NCI-H187 (cell line): Measurements from ENCODE around the gene NTNG2.

Source experiments
- DNase-seq, 2 experiments: peaks; one replicate each; lab custom pipeline; 2025; lab: John Stamatoyannopoulos, UW

NTNG2 gene

DNA sequence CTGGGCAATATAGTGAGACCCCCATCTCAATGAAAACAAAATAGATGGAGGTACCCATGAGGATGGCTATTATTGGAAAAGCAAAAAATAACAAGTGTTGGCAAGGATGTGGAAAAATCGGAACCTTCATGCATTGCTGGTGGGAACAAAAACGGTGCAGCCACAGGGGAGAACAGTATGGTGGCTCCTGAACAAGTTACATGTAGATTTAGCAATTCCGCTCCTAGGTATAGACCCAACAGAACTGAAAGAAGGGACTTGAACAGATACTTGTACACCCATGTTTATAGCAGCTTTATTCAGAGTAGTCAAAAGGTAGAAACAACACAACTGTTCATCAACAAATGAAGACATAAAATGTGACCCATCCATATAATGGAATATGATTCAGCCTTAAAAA, 43.0 kb downstream of the NTNG2 start:
- DNase-seq: no peak

DNA sequence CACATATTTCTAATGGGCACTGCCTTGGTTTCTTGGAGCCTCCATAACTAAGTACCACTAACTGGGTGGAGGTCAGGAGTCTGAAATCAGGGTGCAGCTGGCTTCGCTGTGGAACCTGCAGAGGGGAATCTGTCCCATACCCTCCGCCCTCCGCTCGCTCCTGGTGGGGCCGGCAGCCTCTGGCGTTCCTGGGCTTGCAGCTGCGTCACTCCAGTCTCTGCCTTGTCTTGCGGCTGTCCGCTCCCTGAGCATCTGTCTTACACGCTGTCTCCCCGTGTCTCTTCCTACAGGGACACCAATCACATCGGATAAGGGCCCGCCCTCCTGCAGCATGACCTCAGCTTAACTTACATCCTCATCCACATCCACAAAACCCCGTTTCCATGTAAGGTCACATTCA, 45.4 kb downstream of the NTNG2 start:
- no peak for DNase-seq

DNA sequence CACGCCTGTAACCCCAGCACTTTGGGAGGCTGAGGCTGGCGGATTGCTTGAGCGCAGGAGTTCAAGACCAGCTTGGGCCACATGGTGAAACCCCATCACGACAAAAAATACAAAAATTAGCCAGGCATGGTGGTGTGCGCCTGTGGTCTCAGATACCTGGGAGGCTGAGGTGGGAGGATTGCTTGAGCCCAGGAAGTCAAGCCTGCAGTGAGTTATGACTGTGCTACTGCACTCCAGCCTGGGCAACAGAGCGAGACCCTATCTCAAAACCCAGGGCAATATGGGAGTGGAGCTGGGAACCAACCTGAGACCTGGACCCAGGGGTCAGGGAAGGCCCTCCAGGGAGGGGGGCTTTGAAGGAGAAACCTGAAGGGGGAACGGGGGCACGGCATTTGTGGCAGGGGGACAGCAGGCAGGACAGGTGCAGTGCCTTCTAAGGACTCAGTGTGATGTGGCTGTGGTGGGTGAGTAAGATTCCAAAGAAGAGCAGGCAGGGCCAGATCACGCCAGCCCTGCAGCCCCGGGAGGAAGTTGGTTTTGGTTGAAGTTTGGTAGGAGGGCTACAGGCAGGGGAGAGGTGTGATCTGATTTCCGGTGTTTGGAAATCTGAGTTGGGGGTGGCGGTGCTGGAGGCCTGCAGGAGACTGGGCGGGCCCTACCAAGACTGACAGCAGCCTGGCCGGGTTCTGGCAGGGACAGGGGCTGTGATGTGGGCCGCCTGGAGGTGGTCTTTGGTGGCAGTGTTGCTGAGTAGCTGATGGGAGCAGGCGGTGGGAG, 46.2 kb downstream of the NTNG2 start:
- DNase-seq: no peak

DNA sequence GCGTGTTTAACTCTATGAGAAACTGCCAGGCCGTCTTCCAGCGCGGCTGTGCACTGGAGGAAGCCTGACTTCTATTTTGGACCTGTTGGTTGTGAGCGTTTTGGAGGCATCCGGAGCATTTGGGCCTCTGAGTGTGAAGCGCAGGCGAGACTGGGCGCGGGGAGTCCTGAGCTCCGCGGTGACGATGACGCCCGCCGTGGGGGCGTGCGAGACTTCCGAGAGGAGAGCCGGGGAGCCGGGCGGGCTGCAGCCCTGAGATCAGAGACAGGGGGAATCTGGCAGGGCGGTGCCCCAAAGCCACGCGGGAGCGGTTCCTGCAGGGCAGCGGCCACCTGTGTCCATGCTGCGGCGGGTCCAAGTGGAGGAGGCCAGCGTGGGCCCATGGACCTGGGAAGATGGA, 47.4 kb downstream of the NTNG2 start:
- DNase-seq: no peak

DNA sequence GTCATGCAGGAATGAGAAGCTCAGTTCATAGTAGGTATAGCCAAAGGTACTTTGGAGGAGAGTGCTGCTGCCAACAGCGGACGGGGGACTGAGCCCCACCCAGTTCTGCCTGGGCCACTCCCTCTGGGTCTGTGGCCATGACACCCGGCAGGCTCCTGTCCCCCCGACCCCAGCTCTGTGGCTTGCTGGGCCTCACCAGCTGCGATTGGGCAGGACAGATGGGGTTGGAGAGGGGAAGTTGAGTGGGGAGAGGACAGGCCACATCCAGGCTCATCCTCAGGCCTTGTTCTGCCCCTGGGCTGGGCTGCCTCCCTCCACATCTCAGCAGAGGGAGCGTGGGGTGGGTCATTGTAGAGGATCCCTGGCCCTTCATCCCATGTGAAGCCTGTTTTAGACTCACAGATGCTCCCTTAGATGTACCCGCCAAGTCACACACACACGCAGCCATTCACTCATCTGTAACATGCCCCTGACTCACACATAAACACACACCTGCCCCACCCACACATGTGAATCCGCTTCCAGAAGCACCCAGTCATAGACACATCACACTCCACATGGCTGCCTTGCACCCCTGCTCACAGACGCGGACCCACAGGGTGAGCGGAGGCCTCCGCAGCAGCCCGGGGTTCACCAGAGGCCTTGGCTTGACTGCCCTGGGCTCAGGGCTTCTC, 48.8 kb downstream of the NTNG2 start:
- no peak for DNase-seq

DNA sequence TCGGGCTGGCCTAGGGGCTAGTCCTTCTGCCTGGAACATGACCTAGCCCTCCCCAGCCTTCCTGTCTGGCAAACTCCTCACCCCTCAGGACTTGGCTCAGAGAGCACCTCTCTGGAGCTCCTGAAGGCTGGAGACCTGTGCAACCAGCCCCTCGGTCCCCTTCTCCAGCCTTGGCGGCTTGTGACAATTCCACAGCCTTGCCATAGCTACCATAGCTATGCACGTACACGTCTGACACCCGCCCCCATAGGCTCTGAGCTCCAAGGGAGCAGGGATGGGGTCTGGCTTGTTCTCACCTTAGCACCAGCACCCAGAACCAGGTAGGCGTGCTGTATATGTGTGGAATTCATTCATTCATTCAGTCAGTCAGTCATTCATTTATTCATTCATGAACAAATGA, 49.7 kb downstream of the NTNG2 start:
- no peak for DNase-seq

DNA sequence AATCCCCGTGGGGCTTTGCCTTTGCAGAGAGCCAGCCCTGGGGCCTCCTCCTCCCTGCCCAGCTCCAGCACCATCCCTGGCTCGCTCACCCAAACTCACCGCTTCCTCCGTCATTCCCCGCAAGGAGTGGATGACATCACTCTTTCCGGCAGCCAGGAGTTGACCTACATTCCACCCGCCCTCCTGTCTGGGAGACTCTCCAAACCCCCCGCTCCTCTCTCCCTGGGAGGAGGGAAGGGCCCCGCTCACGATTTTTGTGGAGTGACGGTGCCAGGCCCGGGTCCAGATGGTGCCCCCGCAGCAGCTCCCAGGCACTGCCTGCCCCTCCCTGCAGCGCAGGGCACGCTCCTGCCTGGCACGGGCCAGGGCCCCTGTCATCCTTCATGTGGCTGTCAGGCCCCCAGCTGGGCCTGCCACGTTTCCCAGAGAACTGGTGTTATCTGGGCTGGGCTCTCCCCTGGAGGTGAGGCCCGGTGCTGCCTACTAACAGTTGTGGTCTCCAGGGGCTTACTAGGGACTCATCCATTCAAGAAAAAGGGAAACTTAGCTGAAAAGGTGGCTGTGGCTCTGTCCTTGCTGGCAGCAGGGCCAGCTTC, 52.3 kb downstream of the NTNG2 start:
- no peak for DNase-seq

DNA sequence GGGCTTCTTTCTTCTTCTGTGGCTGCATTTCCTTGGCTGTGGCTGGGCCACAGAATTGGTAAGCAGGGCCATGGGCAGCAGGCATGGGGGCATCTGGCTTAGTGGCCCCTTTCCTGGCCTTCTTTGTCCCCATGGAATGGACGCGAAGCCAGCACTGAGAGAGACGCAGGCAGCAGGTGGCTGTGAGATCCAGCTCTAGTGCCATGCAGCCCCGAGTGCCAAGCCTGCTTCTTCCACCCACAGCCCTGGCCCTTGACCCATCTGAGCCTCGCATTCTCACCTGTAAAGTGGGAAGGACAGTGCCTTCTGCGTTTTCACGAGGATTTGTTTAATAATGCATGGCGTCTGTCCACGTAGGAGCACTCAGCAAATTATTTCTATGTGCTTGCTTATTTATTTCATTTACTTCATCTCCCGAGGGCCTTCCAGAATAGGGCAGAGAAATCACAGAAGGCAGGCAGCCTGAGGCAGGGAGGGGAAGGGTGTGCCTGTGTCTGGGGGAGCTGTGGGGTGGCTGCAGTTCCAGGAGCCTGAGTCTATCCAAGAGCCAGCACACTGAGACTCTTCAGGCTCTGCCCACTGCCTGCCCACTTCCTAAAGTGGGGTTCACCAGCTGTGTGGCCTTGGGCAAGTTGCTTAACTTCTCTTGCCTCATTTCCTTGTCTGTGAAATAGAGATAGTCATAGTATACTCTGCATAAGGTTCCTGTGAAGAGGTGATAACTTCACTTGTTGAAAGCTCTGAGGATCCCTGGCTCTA, 55.2 kb downstream of the NTNG2 start:
- DNase-seq: no peak

DNA sequence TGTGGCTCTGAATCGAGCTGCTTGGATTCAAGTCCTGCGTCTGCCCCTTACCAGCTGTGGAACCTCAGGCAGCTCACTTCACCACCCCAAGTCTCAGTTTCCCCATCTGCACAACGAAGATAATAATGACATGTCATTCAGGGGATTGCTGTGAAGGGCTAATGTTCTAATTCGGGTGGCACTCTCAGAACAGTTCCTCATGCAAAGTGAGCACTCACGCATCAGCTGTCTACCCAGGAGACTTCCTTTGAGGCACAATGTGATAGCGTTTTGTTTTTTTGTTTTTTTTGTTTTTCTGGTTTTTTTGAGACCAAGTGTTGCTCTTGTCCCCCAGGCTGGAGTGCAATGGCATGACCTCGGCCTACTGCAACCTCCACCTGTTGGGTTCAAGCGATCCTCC, 56.4 kb downstream of the NTNG2 start:
- no peak for DNase-seq

DNA sequence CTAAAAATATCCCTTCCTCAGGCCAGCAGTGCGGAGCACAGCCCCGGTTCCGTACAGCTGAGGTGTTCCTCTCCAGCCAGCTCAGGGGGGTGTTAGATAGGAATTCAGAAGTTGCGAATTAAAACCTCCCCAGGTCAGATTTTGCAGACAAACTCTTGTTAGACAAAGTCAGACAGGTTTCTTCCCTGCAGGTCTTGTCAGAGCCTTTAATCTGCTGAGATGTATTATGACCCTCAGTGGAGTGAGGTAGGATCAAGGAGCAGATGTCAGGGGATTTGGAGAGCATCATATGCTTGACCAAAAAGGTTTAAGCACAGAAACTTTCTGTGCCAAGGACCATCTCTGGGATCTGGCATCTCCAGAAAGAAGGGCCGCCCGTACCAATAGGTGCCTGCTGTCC, 60.1 kb downstream of the NTNG2 start:
- no peak for DNase-seq

DNA sequence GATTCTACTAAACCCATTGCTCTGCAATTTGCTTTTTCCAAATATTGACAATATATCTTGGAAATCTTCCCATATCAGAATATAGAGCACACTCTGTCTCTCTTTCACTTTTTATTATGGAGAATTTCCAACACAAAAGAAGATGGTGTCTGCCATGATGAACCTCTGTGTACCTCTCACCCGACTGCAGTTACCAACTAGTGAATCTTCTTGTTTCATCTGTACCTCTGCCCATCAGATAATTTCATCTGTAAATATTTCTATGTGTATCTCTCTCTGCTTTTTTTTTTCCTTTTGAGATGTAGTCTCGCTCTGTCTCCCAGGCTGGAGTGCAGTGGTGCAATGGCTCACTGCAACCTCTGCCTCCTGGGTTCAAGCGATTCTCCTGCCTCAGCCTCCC, 62.8 kb downstream of the NTNG2 start:
- DNase-seq: no peak

DNA sequence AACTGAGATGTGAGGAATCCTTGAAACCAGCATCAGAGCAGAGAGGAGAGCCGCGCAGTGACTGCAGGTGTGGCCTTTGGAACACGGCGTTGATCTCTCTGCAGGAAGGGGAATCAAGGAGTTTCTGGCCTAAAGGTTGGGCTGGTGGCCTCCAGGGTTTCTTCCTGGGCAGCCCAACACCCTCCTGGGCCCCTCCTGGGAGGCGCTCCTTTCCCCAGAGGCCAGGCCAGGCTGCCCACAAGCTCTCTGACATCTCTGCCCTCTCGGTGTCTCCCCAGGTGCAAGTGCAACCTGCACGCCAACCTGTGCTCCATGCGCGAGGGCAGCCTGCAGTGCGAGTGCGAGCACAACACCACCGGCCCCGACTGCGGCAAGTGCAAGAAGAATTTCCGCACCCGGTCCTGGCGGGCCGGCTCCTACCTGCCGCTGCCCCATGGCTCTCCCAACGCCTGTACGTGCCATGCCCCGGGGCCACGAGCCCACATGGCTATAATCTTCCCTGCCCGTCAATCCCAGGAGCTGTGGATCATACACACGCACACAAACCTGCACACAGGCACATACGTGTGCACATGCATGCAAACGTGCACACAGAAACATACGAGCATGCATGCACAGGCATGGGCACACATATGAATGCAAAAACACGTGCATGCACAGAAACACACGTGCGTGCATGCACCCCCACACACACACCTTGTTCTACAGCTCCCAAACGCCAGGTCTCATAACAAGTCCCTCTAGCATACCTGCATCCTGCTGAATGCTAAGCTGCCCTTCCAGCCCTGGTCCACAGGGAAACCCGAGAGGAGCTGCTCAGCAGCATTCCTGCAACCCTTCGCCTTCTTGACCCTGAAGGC, 64.9 kb downstream of the NTNG2 start:
- DNase-seq: no peak

DNA sequence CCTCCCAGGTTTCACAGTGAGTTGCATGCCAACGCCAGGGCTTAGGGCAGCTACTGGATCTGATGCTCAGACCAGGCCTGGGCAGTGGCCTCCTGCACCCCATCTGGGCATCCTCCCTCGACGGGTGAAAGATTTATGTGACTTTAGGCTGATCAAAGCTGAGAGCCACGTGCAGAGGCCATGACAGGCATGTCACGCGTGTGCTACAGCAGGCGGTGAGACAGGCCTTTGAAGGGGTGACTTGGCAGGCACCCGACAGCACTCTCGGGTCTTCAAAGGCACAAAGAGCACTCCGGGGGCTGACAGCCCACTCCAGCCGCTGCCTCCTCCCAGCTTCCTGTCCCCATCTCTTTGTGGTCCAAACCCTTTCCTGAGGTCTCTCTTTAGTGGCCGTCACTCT, 66.2 kb downstream of the NTNG2 start:
- no peak for DNase-seq

DNA sequence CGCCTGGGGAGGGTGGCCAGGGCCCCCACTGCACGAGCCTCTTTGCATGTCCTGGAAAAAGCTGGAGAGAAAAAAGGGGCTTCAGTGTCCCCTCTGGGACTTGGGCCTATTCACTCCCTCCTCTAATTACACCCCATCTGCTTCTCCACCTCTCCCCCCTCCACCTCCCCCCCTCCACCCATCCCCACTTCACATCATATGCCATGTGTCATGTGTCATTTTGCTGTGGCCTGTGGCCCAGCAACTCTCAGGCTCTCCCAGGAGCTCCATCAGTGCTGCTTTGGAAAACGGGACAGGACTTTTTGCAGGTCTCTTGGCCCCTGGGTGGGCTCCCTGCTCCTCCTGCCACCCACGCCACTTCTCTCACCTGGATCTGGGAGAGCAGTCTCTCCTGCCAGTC, 68.7 kb downstream of the NTNG2 start:
- DNase-seq: no peak

DNA sequence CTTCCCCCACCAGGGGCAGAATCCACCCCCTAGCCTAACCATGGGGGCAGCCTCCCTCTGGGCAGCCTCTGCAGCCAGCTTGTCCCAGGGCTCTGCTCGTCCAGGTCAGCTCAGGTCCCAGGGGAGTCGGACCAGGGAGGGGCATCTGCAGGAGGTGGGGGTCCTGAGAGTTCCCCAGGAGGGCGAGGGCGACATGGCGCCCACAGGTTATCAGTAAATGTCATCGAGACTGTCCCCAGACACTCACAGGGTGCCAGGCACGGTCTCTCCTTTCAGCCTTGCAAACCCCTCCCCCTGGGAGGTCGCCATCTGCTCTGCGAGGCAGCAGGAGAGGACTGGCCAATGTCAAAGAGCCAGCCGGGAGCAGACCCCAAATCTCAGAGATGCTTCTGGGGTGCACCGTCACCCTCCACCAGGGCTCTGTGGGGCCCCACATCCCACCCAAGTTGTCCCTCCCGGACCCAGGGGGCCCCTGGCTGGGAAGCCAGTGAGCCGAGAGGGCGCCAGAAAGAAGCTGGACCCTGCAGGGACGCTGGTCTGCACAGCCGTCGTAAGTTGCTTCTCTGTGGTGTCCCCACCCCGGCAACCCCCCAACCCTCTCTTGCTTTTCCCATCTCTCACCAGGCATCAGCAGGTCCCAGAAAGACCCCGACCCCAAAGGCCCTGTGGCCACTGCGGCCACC, 69.3 kb downstream of the NTNG2 start:
- no peak for DNase-seq

DNA sequence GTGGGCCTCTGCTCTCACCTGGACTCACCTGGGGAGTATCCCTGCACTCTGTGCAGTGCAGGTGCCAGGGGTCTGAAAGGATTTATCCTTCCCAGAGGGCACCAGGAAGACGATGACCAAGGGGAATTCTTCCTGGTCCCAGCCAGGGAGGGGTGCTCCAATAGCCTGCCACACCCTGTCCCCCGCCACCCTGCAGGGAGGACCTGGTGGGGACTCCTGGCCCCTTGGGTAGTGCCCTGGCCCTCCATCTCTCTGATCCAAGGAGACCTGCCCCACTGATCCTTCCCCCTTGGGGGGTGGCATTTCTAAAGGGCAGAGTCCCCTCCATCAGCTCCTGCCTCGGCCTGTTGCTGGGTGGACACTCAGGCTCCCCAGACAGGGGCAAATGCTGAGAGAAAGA, 70.7 kb downstream of the NTNG2 start:
- no peak for DNase-seq

DNA sequence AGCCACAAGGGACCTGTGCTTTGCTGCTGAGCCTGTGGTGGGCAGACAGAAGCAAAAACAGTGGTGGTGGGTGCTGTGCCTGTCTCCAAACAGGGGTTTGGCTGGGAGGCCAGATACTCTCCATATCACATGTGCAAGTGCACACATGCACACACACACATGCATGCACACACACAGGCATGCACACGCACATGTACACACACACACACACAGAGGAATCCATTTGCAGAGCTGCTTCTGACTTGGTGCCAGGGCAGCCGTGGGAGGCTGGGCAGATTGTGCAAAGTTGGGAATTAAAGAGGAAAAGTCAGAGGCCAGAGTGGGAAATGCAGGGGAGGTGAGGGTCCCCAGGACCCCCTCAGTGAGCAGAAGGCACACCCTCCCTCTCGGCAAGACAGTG, 71.3 kb downstream of the NTNG2 start:
- no peak for DNase-seq

DNA sequence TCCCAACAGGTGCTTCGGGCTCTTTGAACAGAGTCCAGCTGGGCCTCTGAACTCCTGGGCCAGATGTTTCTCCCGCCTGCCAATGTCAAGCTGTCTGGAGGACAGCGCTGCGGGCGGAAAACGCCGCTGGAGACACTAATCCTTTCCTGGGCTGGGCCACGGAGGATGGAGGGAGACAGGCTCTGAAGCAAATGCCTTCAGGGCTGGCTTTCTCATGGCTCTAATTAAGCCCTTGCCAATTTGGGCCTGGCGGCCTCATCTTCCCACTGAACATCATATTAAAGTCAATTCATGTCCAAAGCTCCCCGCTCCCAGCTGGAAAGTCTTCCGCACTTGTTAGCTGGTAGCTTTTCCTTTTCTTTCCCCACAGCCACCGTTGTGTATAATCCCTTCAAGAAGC, 72.7 kb downstream of the NTNG2 start:
- DNase-seq: no peak

DNA sequence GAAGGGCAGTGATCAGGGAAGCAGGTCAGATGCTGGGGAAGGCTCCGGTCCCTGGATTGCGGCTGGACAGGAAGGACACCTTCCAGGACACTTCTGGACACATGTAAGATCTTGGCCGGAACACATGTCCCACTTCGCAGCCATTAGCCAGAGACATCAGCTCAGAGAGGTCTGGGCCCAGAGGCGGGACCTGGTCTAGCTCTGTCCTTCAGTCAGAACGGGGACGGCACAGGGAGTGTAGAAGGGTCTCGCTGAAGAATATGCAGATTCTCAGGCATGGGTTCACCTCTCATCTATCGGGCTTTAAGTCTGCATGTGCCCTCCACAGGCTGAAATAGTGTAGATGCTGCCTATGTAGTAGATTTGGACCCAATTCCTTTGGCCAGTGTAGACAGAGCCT, 73.3 kb downstream of the NTNG2 start:
- DNase-seq: no peak

DNA sequence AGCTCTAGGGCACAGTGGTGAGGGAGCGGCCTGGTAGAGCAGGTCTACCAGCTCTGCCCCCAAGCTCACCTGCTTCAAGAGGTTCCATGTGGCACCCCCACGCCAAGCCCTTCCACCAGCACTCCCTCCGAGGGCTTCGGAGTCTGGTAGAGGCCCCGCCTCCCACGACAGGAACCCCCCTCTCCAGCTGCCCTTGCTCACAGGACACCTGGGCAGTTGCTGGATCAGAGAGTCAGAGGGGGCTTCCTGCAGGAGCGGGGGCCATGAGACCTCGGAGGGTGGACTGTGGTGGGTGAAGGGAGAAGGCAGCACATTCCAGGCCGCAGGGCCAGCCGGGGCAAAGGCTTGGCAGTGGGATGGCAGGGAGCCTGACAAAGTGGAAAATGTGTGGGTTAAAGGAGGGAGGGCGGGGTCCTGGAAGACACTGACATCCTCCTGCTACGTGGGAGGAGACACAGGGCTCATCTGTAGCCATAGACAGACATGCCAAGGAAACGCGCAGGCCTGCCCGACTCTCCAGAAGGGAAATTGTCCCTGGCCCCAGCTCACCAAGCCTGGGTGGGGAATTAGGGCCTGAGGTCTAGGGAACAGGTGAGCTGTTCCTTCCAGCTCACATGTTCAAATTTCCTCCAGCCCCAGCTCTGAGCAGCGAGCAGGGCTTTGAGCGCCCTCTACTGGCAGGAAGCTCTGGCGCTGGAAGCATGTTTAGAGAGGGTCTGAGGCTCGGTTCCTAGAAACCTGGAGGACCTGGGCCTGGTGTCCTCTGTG, 74.2 kb downstream of the NTNG2 start:
- peak; percentile 28 to 41 for DNase-seq
